Measurements from ENCODE around the gene RASSF5. TPM values are rescaled to one million over a fixed set of nuclear protein-coding genes. Genes with fewer than 3 reads are reported as not detected.

The RASSF5 gene
- total RNA-seq, 1 donor from 2014 or later: 1.4 TPM

DNA sequence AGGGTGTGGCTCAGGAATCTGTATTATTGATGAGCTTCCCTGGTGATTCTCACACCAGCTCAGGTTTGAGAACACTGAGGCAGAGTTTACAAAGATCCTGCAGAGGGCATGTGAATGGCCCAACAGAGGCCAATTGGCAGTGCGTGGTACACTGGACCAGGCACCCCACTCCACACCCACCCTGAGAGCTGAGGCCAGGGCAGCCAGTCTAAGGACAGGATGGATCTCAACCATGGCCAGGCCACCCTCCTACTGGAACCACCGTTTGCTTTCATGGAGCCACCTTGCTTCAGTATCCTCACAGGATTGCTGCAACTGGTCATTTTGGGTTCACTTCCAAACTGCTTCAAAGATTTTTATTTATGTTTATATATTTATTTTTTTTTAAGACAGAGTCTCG lies 7.3 kb upstream of the RASSF5 start:
- H3K9me3 Mint-ChIP-seq: no peaks in the 10 kb centered on the region
- DNase-seq (ENCODE audit: low read depth, low spot score): no peak
- H3K27ac Mint-ChIP-seq (ENCODE audit: unreplicated experiment): no peak overlapping the region
- H3K4me3 Mint-ChIP-seq: no peak overlapping the region
- H3K36me3 Mint-ChIP-seq (ENCODE audit: low read depth): no peaks in the 10 kb centered on the region
- TF ChIP-seq, protein P1, sequence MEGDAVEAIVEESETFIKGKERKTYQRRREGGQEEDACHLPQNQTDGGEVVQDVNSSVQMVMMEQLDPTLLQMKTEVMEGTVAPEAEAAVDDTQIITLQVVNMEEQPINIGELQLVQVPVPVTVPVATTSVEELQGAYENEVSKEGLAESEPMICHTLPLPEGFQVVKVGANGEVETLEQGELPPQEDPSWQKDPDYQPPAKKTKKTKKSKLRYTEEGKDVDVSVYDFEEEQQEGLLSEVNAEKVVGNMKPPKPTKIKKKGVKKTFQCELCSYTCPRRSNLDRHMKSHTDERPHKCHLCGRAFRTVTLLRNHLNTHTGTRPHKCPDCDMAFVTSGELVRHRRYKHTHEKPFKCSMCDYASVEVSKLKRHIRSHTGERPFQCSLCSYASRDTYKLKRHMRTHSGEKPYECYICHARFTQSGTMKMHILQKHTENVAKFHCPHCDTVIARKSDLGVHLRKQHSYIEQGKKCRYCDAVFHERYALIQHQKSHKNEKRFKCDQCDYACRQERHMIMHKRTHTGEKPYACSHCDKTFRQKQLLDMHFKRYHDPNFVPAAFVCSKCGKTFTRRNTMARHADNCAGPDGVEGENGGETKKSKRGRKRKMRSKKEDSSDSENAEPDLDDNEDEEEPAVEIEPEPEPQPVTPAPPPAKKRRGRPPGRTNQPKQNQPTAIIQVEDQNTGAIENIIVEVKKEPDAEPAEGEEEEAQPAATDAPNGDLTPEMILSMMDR (conservative IDR thresholded peaks at IDR 0.05): no peak
- H3K4me1 Mint-ChIP-seq: peaks cover 12% of the 10 kb centered on the region
- H3K27me3 Mint-ChIP-seq (ENCODE audit: low read depth): peaks cover 32% of the 10 kb centered on the region

DNA sequence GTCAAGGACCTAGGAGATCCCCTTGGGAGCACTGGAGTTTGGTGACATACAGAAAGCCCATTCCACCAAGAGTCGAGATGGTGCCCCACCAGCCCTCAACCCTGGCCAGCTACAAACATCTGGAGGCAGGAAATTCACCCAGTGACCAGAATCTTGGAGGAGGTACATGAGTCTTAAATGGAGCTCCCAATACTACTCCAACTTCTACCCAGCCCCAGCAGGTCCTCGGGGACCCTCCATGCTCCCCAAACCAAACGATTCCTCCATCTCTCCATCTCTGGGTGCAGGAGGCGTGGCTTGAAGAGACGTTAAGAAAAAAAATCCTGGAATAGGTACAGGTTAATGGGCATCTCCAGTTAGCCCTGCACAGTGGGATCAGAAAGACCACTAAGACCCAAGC lies 5.5 kb upstream of the RASSF5 start:
- DNase-seq (ENCODE audit: low read depth, low spot score): no peak
- Mint-ChIP-seq H3K27me3 (ENCODE audit: low read depth) (peaks cover 50% of the 10 kb centered on the region), H3K27ac (ENCODE audit: unreplicated experiment) (no peak overlapping the region)

DNA sequence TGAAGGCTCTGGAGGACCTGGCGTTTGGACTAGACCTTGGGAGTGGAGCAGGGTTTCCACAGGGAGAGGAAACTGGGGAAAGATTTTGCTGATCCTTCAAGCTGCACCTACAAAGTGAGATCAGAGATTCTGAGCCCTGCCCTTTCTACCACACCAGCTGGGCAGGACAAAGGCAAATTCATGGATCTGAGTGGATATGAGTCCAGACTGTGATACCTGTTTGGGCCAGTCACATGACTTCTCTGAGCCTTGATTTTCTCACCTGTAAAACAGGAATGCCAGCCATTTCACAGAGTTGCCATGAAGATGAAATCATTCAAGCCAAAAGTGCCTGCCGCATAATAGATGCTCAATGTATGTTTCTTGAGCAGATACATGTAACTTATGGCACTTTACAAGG lies 4.9 kb upstream of the RASSF5 start:
- peaks cover 55% of the 10 kb centered on the region for H3K27me3 Mint-ChIP-seq (ENCODE audit: low read depth)

More for the DNA sequence above, 5.5 kb upstream of the RASSF5 start:
- H3K4me1 Mint-ChIP-seq: peaks cover 4% of the 10 kb centered on the region
- H3K9me3 Mint-ChIP-seq: no peaks in the 10 kb centered on the region
- no peaks in the 10 kb centered on the region for H3K36me3 Mint-ChIP-seq (ENCODE audit: low read depth)
- TF ChIP-seq, protein P1 (conservative IDR thresholded peaks at IDR 0.05): no peak
- no peak overlapping the region for H3K4me3 Mint-ChIP-seq

DNA sequence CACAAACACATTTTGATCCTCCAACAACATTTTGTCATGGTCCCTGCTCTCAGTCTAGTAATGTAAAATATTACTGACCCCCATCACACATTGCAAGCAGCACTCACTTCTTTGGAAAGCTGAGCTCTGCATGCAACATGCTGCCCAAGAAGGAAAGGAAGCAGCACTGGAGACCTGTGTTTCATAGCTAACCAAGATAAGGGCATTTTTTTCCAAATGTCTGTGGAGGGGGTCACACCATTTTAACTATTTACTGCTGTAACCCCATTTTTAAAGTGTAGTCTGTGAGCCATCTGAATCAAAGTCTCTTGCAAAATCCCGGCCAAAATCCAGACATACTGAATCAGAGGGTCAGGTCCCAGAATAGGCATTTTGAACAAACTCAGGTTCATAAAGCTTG lies 4.5 kb upstream of the RASSF5 start:
- DNase-seq (ENCODE audit: low read depth, low spot score): no peak
- Mint-ChIP-seq H3K36me3 (ENCODE audit: low read depth) (no peaks in the 10 kb centered on the region), H3K4me1 (peaks cover 4% of the 10 kb centered on the region), H3K27me3 (ENCODE audit: low read depth) (peaks cover 57% of the 10 kb centered on the region), H3K9me3 (no peaks in the 10 kb centered on the region), H3K27ac (ENCODE audit: unreplicated experiment) (no peak overlapping the region), H3K4me3 (no peak overlapping the region)
- TF ChIP-seq, protein P1 (conservative IDR thresholded peaks at IDR 0.05): no peak

More for the DNA sequence above, 4.9 kb upstream of the RASSF5 start:
- Mint-ChIP-seq H3K36me3 (ENCODE audit: low read depth) (no peaks in the 10 kb centered on the region), H3K4me1 (peaks cover 4% of the 10 kb centered on the region), H3K9me3 (no peaks in the 10 kb centered on the region), H3K27ac (ENCODE audit: unreplicated experiment) (no peak overlapping the region), H3K4me3 (no peak overlapping the region)
- TF ChIP-seq, protein P1 (conservative IDR thresholded peaks at IDR 0.05): no peak
- DNase-seq (ENCODE audit: low read depth, low spot score): no peak

DNA sequence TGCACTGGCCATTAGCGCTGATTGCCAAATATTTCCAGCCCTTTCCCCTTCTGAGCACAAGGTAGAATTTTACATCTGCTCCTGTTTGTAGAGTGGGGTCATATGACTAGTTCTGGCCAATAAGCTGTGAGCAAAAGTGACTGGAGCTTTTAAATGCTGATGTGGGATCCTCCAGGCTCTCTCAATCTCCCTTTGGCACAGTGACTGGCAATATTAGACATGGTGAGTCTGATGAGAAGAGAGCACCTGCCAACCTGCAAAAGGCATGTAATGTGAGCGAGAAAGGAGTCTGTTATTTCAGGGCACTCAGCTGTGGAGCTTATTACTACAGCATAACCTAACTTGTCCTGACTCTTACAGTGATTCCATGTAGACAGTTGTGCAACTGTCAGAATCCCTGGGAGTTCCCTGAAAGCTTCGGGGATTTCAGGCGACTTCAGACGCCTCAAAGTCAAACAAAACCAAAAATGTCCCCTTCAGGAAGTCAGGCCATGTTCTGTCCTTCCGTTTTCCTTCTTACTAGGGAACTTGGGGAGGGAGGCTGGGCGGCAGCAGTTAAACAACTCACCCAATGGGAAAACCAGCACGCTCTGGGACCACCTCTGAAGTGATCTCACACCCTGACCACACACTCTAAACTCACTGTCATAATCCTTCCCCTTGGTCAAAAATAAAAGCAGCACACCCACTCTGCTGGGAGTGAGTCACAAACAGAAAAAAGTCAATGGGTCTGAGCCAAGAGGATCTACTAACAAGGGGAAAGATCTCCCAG lies 3.6 kb upstream of the RASSF5 start:
- TF ChIP-seq, protein P1 (conservative IDR thresholded peaks at IDR 0.05): no peak
- H3K9me3 Mint-ChIP-seq: no peaks in the 10 kb centered on the region
- no peaks in the 10 kb centered on the region for H3K36me3 Mint-ChIP-seq (ENCODE audit: low read depth)
- H3K27me3 Mint-ChIP-seq (ENCODE audit: low read depth): peaks cover 66% of the 10 kb centered on the region
- H3K4me1 Mint-ChIP-seq: peaks cover 4% of the 10 kb centered on the region
- no peak for DNase-seq (ENCODE audit: low read depth, low spot score)
- H3K4me3 Mint-ChIP-seq: no peak overlapping the region
- H3K27ac Mint-ChIP-seq (ENCODE audit: unreplicated experiment): no peak overlapping the region

Data from neural crest cell (in vitro differentiated cells).